Calu3 (cell line): ENCODE results near the gene MRPL34. TPM values are rescaled to one million over a fixed set of nuclear protein-coding genes. Genes with fewer than 3 reads are reported as not detected.

Source experiments
- BruUV-seq: library from RNA; stranded (reverse); fragments of 400-500 nt; replicated peaks from 2 replicates; lab custom pipeline; 2021; lab: Mats Ljungman, UMichigan
- CTCF ChIA-PET: fragments of 300-600 bp; sonication (Branson Sonifier 250); formaldehyde crosslinking; loops from one replicate; lab custom pipeline; 2022; ENCODE audit warnings: antibody characterized with exemption; lab: Charles Lee
- DNase-seq: peaks from one replicate; pipeline ENCODE4 v3.0.0; 2022
- H3K27ac Mint-ChIP-seq: one replicate; pipeline ENCODE4 v1.8.0; 2022; ENCODE audit warnings: mixed read lengths; ENCODE audit not compliant: unreplicated experiment
- H3K27me3 Mint-ChIP-seq: one replicate; pipeline ENCODE4 v1.8.0; 2022; ENCODE audit warnings: mixed read lengths; ENCODE audit not compliant: unreplicated experiment
- H3K36me3 Mint-ChIP-seq: one replicate; pipeline ENCODE4 v1.8.0; 2022; ENCODE audit warnings: mild to moderate bottlenecking, moderate library complexity, mixed read lengths; ENCODE audit not compliant: insufficient read depth, unreplicated experiment
- H3K4me1 Mint-ChIP-seq: one replicate; pipeline ENCODE4 v1.8.0; 2022; ENCODE audit warnings: mild to moderate bottlenecking, low read depth, mixed read lengths; ENCODE audit not compliant: unreplicated experiment
- H3K4me3 Mint-ChIP-seq: one replicate; pipeline ENCODE4 v1.8.0; 2022; ENCODE audit warnings: mild to moderate bottlenecking, low read depth, moderate library complexity, mixed read lengths; ENCODE audit not compliant: unreplicated experiment
- H3K9me3 Mint-ChIP-seq: one replicate; pipeline ENCODE4 v1.8.0; 2022; ENCODE audit warnings: low read depth, mixed read lengths; ENCODE audit not compliant: unreplicated experiment
- CTCF ChIP-seq: fragments of 200-600 bp; IDR thresholded peaks from one replicate; pipeline ENCODE4 v1.8.0; 2022; ENCODE audit warnings: antibody characterized with exemption; ENCODE audit not compliant: unreplicated experiment
- intact Hi-C: fragments of 100-400 bp; cut with micrococcal nuclease; formaldehyde crosslinking; loops from one replicate; pipeline ENCODE4 v1.10.0; 2022; ENCODE audit not compliant: unreplicated experiment
- total RNA-seq: library from RNA; stranded (reverse); gene quantifications from 2 replicates; pipeline ENCODE4 v1.2.3, GENCODE V29; 2022

MRPL34 gene
- total RNA-seq, 1 experiment from 2014 or later: 38.4 TPM

GRCh38 chr19:17340302-17340870 is 34.7 kb downstream of the MRPL34 start:
- intact Hi-C loops: no loop called here
- no TSS peak for BruUV-seq
- Mint-ChIP-seq H3K36me3 (peaks cover 32% of the 10 kb centered on the region), H3K4me3 (no peak overlapping the region), H3K9me3 (no peaks in the 10 kb centered on the region), H3K4me1 (no peaks in the 10 kb centered on the region), H3K27ac (no peak overlapping the region), H3K27me3 (no peaks in the 10 kb centered on the region)
- CTCF ChIA-PET: no interaction called here
- peak; percentile 47 for DNase-seq
- TF ChIP-seq CTCF: no peak

- CTCF ChIA-PET: no interaction called here
- DNase-seq: no peak
- Mint-ChIP-seq H3K9me3 (no peaks in the 10 kb centered on the region), H3K4me1 (no peaks in the 10 kb centered on the region), H3K27me3 (no peaks in the 10 kb centered on the region), H3K36me3 (peaks cover 32% of the 10 kb centered on the region), H3K27ac (no peak overlapping the region), H3K4me3 (no peak overlapping the region)
- TF ChIP-seq CTCF: no peak
- no TSS peak for BruUV-seq
- intact Hi-C loops: no loop called here
Observed at GRCh38 chr19:17340871-17341357, 35.2 kb downstream of the MRPL34 start.

- no peak for TF ChIP-seq CTCF
- H3K9me3 Mint-ChIP-seq: no peaks in the 10 kb centered on the region
- no TSS peak for BruUV-seq
- H3K4me1 Mint-ChIP-seq: no peaks in the 10 kb centered on the region
- CTCF ChIA-PET: no interaction called here
- peaks cover 36% of the 10 kb centered on the region for H3K36me3 Mint-ChIP-seq
- intact Hi-C loops: no loop called here
- H3K4me3 Mint-ChIP-seq: no peak overlapping the region
- DNase-seq: no peak
- H3K27me3 Mint-ChIP-seq: no peaks in the 10 kb centered on the region
- no peak overlapping the region for H3K27ac Mint-ChIP-seq
Observed at GRCh38 chr19:17341386-17341785, 35.7 kb downstream of the MRPL34 start.

- H3K9me3 Mint-ChIP-seq: no peaks in the 10 kb centered on the region
- CTCF ChIA-PET: no interaction called here
- BruUV-seq: no TSS peak
- H3K4me3 Mint-ChIP-seq: no peak overlapping the region
- no peaks in the 10 kb centered on the region for H3K4me1 Mint-ChIP-seq
- intact Hi-C loops: no loop called here
- peaks cover 33% of the 10 kb centered on the region for H3K36me3 Mint-ChIP-seq
- DNase-seq: no peak
- no peak overlapping the region for H3K27ac Mint-ChIP-seq
- no peaks in the 10 kb centered on the region for H3K27me3 Mint-ChIP-seq
- TF ChIP-seq CTCF: no peak
Observed at GRCh38 chr19:17341845-17342244, 36.2 kb downstream of the MRPL34 start.
